ENCODE measurements around the gene PIAS1.
"Not testable (repeated sequence)": the region's sequence is repeated elsewhere in the genome, so short reads cannot be mapped to it uniquely, and the experiment has no call there.

Gene PIAS1

DNA sequence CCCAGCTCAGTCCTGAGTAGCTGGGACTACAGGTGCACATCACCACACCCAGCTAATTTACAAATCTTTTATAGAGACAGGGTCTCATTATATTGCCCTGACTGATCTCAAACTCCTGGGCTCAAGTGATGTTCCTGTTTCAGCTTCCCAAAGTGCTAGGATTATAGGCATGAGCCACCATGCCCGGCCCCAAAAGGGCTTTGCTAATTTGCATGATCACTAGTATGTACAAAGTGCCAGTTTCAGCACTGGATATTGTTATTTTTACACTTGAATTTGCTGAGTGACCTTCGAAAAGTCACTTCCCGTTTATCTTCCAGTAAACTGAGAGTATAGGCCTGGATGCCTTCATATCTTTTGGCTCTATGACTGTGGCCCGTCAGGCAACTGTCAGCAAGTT is 163.2 kb downstream of the PIAS1 start:
- H3K27me3 ChIP-seq (replicated peaks; ENCODE audit: control insufficient read depth, insufficient read depth, low read length), result no peaks in the 10 kb centered on the region
- DNase-seq (ENCODE audit: extremely low read depth, insufficient read length), result no peak
- TF ChIP-seq, protein P1, sequence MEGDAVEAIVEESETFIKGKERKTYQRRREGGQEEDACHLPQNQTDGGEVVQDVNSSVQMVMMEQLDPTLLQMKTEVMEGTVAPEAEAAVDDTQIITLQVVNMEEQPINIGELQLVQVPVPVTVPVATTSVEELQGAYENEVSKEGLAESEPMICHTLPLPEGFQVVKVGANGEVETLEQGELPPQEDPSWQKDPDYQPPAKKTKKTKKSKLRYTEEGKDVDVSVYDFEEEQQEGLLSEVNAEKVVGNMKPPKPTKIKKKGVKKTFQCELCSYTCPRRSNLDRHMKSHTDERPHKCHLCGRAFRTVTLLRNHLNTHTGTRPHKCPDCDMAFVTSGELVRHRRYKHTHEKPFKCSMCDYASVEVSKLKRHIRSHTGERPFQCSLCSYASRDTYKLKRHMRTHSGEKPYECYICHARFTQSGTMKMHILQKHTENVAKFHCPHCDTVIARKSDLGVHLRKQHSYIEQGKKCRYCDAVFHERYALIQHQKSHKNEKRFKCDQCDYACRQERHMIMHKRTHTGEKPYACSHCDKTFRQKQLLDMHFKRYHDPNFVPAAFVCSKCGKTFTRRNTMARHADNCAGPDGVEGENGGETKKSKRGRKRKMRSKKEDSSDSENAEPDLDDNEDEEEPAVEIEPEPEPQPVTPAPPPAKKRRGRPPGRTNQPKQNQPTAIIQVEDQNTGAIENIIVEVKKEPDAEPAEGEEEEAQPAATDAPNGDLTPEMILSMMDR (IDR thresholded peaks at IDR 0.05; ENCODE audit: insufficient read depth, low read length, poor library complexity, severe bottlenecking), result no peak
- H3K36me3 ChIP-seq (ENCODE audit: control insufficient read depth, insufficient read depth, low read length), result peaks cover 6% of the 10 kb centered on the region
- H3K4me3 ChIP-seq (replicated peaks; ENCODE audit: low read depth, low read length), result no peak overlapping the region

DNA sequence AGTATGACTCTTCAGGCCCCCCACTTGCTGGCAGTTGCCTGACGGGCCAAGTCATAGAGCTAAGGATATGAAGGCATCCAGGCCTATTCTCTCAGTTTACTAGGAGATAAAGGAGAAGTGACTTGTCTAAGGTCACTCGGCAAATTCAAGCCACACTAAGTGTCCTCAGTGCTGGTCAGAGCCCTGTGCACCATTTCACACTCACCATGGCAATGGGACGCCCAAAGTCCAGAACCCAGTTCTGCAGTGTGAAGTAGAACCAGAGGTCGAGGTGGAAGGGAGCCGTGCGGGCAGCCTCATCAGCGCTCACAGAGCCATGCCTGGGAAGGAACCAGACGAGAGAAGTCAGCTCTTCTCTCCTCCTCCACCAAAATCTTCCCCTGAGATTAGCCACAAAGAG is 164.2 kb downstream of the PIAS1 start:
- TF ChIP-seq, protein P1 (IDR thresholded peaks at IDR 0.05; ENCODE audit: insufficient read depth, low read length, poor library complexity, severe bottlenecking), result no peak
- Histone ChIP-seq H3K27me3 (replicated peaks; ENCODE audit: control insufficient read depth, insufficient read depth, low read length) (no peaks in the 10 kb centered on the region), H3K4me3 (replicated peaks; ENCODE audit: low read depth, low read length) (no peak overlapping the region), H3K36me3 (ENCODE audit: control insufficient read depth, insufficient read depth, low read length) (peaks cover 6% of the 10 kb centered on the region)
- no peak for DNase-seq (ENCODE audit: extremely low read depth, insufficient read length)

DNA sequence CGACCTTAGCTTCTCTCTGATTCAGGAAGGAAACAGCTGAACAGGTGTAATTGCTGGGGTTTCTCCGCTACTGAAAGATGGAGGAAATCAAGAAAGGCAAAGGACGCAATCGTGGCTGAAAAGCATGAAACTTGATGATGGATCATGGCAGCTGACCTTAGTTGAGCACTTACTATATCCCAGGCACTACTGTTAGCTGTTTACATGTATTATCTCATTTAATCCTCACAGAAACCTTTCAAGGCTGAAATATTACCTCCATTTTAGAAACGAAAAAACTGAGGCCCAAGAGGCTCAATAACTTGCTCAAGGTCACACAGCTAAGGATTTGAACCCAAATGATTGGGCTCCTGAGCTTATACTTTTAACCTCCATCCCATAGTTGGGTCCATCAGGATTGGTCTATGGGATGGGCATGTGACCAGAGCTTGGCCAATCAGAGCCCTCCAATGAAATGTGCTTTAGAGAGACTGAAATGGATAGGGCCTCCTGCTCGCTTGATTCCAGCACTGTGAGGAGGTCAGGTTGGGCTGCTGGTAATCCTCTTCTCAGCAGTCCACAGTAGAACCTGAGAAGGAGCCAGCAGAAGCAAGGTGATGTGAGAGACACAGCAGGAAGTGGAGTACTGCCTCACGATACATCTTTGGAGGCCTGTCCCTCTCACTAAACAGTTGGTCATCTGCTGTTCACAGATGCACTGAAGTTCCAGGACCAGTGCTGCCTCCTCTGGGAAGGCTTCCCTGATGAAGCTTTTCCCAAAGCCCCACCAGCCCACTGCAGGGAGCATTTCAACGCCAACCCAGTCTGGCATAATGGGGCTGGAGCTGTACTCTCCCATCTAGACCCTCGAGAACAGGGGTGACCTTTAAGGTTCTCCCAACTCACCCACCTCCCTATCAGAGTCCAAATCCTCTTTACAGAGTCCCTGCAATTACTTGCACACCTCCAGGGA is 165.0 kb downstream of the PIAS1 start:
- H3K4me3 ChIP-seq (replicated peaks; ENCODE audit: low read depth, low read length), result no peak overlapping the region
- H3K27me3 ChIP-seq (replicated peaks; ENCODE audit: control insufficient read depth, insufficient read depth, low read length), result no peaks in the 10 kb centered on the region
- TF ChIP-seq, protein P1 (IDR thresholded peaks at IDR 0.05; ENCODE audit: insufficient read depth, low read length, poor library complexity, severe bottlenecking), result no peak
- DNase-seq (ENCODE audit: extremely low read depth, insufficient read length), result no peak
- H3K36me3 ChIP-seq (ENCODE audit: control insufficient read depth, insufficient read depth, low read length), result peaks cover 6% of the 10 kb centered on the region

DNA sequence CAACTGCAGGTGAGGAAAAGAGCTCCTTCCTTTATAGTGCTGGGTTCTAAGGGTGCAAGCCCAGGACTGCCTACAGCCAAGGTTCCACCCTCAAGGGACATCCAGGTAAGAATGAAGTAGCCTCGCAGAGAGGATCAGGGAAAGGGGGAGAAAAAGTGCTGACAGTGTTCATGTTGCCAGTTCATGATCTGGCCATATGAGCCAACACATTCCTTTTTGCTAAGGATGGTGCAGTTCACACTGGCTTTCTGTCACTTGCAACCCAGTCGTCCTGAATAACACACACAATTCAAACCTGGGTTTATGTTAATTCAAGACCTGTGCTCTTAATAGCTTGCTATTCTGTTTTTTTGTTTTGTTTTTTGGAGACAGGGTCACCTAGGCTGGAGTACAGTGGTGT is 166.4 kb downstream of the PIAS1 start:
- Histone ChIP-seq H3K27me3 (replicated peaks; ENCODE audit: control insufficient read depth, insufficient read depth, low read length) (no peaks in the 10 kb centered on the region), H3K36me3 (ENCODE audit: control insufficient read depth, insufficient read depth, low read length) (peaks cover 6% of the 10 kb centered on the region), H3K4me3 (replicated peaks; ENCODE audit: low read depth, low read length) (no peak overlapping the region)
- no peak for DNase-seq (ENCODE audit: extremely low read depth, insufficient read length)
- TF ChIP-seq, protein P1 (IDR thresholded peaks at IDR 0.05; ENCODE audit: insufficient read depth, low read length, poor library complexity, severe bottlenecking), result no peak

DNA sequence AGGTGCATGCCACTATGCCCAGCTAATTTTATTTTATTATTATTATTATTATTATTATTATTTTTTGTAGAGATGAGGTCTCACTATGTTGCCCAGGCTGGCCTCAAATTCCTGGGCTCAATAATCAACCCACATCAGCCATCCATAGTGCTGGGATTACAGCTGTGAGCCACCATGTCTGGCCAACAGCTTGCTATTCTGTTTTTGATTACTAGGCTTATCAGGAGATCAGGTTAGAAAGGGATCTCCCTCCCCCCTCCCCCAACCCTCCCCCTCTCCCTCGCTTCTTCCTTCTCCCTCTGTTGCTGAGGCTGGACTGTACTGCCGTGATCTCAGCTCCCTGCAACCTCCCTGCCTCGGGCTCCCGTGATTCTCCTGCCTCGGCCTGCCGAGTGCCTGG is 166.9 kb downstream of the PIAS1 start:
- no peak for DNase-seq (ENCODE audit: extremely low read depth, insufficient read length)
- Histone ChIP-seq H3K4me3 (replicated peaks; ENCODE audit: low read depth, low read length) (no peak overlapping the region), H3K27me3 (replicated peaks; ENCODE audit: control insufficient read depth, insufficient read depth, low read length) (no peaks in the 10 kb centered on the region), H3K36me3 (ENCODE audit: control insufficient read depth, insufficient read depth, low read length) (peaks cover 6% of the 10 kb centered on the region)
- TF ChIP-seq, protein P1 (IDR thresholded peaks at IDR 0.05; ENCODE audit: insufficient read depth, low read length, poor library complexity, severe bottlenecking), result no peak

DNA sequence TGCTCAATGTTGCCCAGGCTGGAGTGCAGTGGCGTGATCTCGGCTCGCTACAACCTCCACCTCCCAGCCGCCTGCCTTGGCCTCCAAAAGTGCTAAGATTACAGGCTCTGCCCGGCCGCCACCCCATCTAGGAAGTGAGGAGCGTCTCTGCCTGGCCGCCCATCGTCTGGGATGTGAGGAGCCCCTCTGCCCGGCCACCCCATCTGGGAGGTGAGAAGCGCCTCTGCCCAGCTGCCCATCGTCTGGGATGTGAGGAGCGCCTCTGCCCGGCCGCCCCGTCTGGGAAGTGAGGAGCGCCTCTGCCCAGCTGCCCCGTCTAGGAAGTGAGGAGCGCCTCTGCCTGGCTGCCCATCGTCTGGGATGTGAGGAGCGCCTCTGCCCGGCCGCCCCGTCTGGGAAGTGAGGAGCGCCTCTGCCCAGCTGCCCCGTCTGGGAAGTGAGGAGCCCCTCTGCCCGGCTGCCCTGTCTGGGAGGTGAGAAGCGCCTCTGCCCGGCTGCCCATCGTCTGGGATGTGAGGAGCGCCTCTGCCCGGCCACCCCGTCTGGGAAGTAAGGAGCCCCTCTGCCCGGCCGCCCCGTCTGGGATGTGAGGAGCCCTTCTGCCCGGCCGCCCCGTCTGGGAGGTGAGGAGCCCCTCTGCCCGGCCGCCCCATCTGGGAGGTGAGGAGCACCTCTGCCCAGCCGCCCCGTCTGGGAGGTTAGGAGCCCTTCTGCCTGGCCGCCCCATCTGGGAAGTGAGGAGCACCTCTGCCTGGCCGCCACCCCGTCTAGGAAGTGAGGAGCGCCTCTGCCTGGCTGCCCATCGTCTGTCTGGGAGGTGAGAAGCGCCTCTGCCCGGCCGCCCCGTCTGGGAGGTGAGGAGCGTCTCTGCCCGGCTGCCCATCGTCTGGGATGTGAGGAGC is 167.7 kb downstream of the PIAS1 start:
- not testable (repeated sequence) for H3K4me3 ChIP-seq (replicated peaks; ENCODE audit: low read depth, low read length); DNase-seq (ENCODE audit: extremely low read depth, insufficient read length); H3K36me3 ChIP-seq (ENCODE audit: control insufficient read depth, insufficient read depth, low read length); H3K27me3 ChIP-seq (replicated peaks; ENCODE audit: control insufficient read depth, insufficient read depth, low read length)

DNA sequence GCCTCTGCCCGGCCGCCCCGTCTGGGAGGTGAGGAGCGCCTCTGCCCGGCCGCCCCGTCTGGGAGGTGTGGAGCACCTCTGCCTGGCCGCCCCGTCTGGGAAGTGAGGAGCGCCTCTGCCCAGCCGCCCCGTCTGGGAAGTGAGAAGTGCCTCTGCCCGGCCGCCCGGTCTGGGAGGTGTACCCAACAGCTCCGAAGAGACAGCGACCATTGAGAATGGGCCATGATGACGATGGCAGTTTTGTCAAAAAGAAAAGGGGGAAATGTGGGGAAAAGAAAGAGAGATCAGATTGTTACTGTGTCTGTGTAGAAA is 168.3 kb downstream of the PIAS1 start:
- not testable (repeated sequence) for DNase-seq (ENCODE audit: extremely low read depth, insufficient read length); H3K36me3 ChIP-seq (ENCODE audit: control insufficient read depth, insufficient read depth, low read length); H3K4me3 ChIP-seq (replicated peaks; ENCODE audit: low read depth, low read length); H3K27me3 ChIP-seq (replicated peaks; ENCODE audit: control insufficient read depth, insufficient read depth, low read length)
